Upper lobe of left lung (tissue), 4 donors: ENCODE results near the gene CALY.

ENCODE experiments used
- CTCF ChIP-seq, 6 experiments: fragments of 450-650 bp in 4 of 6; fragments of 200-600 bp in 2 of 6; sonication (generic) in 2 of 6; IDR thresholded peaks; one replicate each; pipeline ENCODE4 v1.5.1; 2016 to 2019; ENCODE audit warnings: antibody characterized with exemption in 6 of 6
- EP300 ChIP-seq, 4 donors: sonication (generic); formaldehyde crosslinking; IDR thresholded peaks; one replicate each; pipeline ENCODE4 v1.5.1; 2017; ENCODE audit warnings: antibody characterized with exemption in 4 of 4, control low read depth in 2 of 4
- POLR2A ChIP-seq, 4 donors: fragments of 450-650 bp; IDR thresholded peaks; one replicate each; pipeline ENCODE4 v1.5.1; 2016 to 2017; ENCODE audit warnings: antibody characterized with exemption in 4 of 4, mild to moderate bottlenecking in 2 of 4
- POLR2AphosphoS5 ChIP-seq, 2 donors: sonication (generic); formaldehyde crosslinking; IDR thresholded peaks; one replicate each; pipeline ENCODE4 v1.5.1; 2017; ENCODE audit warnings: antibody characterized with exemption in 2 of 2

- no peak for TF ChIP-seq CTCF (IDR thresholded peaks at IDR 0.05)
- TF ChIP-seq POLR2A (IDR thresholded peaks at IDR 0.05), result no peak
- no peak for TF ChIP-seq POLR2AphosphoS5 (IDR thresholded peaks at IDR 0.05)
- TF ChIP-seq EP300 (IDR thresholded peaks at IDR 0.05), result no peak
Observed at GRCh38 chr10:133279326-133280226, 57.1 kb downstream of the CALY start.
